ENCODE results near the gene PLEKHM1. TPM values are rescaled to one million over a fixed set of nuclear protein-coding genes. Genes with fewer than 3 reads are reported as not detected.

The PLEKHM1 gene
- total and polyA plus RNA-seq, 2 of the 13 experiments (the other 11 are each of a cell fraction or from before 2014, with no cell fraction given), result 7.6 to 13.5 TPM

- FAIRE-seq, result no peak
- in situ Hi-C loops (cut with HindIII; ENCODE audit: extremely low pct_ligation_motif_present, low pct_unique_long_range_greater_than_20kb) (loop anchor here (5.0 kb wide), 1 partner anchor 111 kb away; no protein-coding TSS in a partner anchor), intact Hi-C loops (cut with micrococcal nuclease; ENCODE audit: unreplicated experiment) (no loop called here)
- no peak overlapping the region for H2AFZ ChIP-seq (ENCODE audit: low read length)
- no peak for TF ChIP-seq ZSCAN31 (CRISPR knock-in tag; IDR thresholded peaks at IDR 0.05; ENCODE audit: low read depth)
- TF ChIP-seq EEA1 (CRISPR knock-in tag; IDR thresholded peaks at IDR 0.05; ENCODE audit: borderline replicate concordance), result no peak
- no peak for TF ChIP-seq ZNF367 (CRISPR knock-in tag; IDR thresholded peaks at IDR 0.05; ENCODE audit: borderline replicate concordance)
- TF ChIP-seq KAT2B (IDR thresholded peaks at IDR 0.05; ENCODE audit: borderline replicate concordance, low read depth, low read length), result no peak
- TF ChIP-seq ZBTB46 (CRISPR knock-in tag; IDR thresholded peaks at IDR 0.05; ENCODE audit: borderline replicate concordance), result no peak
- ChIA-PET POLR2A (no interaction called here), CTCF (ENCODE audit: low intra/inter-chr PET ratio, low total read pairs) (interaction anchor here (7.1 kb wide), 1 partner anchor 111 kb away, joined by 114 read pairs; no protein-coding TSS in a partner anchor)
- H3K4me1 ChIP-seq (ENCODE audit: insufficient read depth, low read length), result peaks cover 14% of the 10 kb centered on the region
- H3K4me2 ChIP-seq (ENCODE audit: low read depth, low read length), result no peak overlapping the region
- H3K27ac ChIP-seq (ENCODE audit: extremely low read length, insufficient read depth, low read length), result no peak overlapping the region
- no peak for ATAC-seq
- H4K20me1 ChIP-seq (ENCODE audit: insufficient read depth, low read length), result no peaks in the 10 kb centered on the region
- no TSS peak for BruUV-seq (replicated peaks)
- no peak overlapping the region for H3K4me3 ChIP-seq (replicated peaks in 1 of 3; ENCODE audit: insufficient read depth in 1 of 3, low read depth in 2 of 3, low read length in 3 of 3)
- H3K36me3 ChIP-seq (replicated peaks in 1 of 2; ENCODE audit: control insufficient read depth in 1 of 2, insufficient read depth in 2 of 2, low read length in 2 of 2), result no peaks in the 10 kb centered on the region
- no peaks in the 10 kb centered on the region for H3K9me3 ChIP-seq (ENCODE audit: low read length)
- WGBS (ENCODE audit: low lambda C conversion rate), result 25% methylated on average over 10 of the region's 10 CpGs
- H3K9ac ChIP-seq (ENCODE audit: insufficient read depth, low read depth, low read length), result no peak overlapping the region
- H3K79me2 ChIP-seq (ENCODE audit: insufficient read depth, low read length), result no peaks in the 10 kb centered on the region
- H3K27me3 ChIP-seq (ENCODE audit: control insufficient read depth in 1 of 2, insufficient read depth in 2 of 2, low read length in 2 of 2), result peaks cover 0 to 40% of the 10 kb centered on the region in 2 experiments; a peak in 3 of 5 replicates
- DNase-seq (ENCODE audit: low spot score), result no peak
Observed at GRCh38 chr17:45388604-45389325, 101.8 kb downstream of the PLEKHM1 start.
